MM.1S (cell line): ENCODE results near the gene ATP1A4.

Source experiments
- DNase-seq: peaks from one replicate; pipeline ENCODE4 v3.0.0-alpha.2; 2015
- H2AFZ ChIP-seq: fragments of 300-600 bp; sonication (generic); 2 replicates; pipeline ENCODE4 v1.6.0; 2016; ENCODE audit warnings: antibody characterized with exemption, low read length
- H3F3A ChIP-seq: fragments of 300-600 bp; sonication (generic); 2 replicates; pipeline ENCODE4 v1.6.1; 2016; ENCODE audit warnings: mild to moderate bottlenecking, antibody characterized with exemption, low read length, moderate library complexity, mixed read lengths; ENCODE audit not compliant: insufficient read depth
- H3K27ac ChIP-seq: fragments of 300-600 bp; sonication (generic); 2 replicates; pipeline ENCODE4 v1.5.1; 2016; ENCODE audit warnings: mild to moderate bottlenecking, low read length
- H3K27me3 ChIP-seq: fragments of 300-600 bp; sonication (generic); replicated peaks from 2 replicates; pipeline ENCODE4 v1.6.0; 2016; ENCODE audit warnings: low read length; ENCODE audit not compliant: insufficient read depth
- H3K36me3 ChIP-seq: fragments of 300-600 bp; sonication (generic); replicated peaks from 2 replicates; pipeline ENCODE4 v1.6.1; 2016; ENCODE audit warnings: mild to moderate bottlenecking, low read length, mixed read lengths; ENCODE audit not compliant: insufficient read depth
- H3K4me1 ChIP-seq: fragments of 300-600 bp; sonication (generic); 2 replicates; pipeline ENCODE4 v1.6.1; 2016; ENCODE audit warnings: low read length, mixed read lengths
- H3K4me2 ChIP-seq: fragments of 300-600 bp; sonication (generic); 2 replicates; pipeline ENCODE4 v1.6.0; 2016; ENCODE audit warnings: low read depth, low read length
- H3K4me3 ChIP-seq: fragments of 300-600 bp; sonication (generic); 2 replicates; pipeline ENCODE4 v1.5.1; 2016; ENCODE audit warnings: low read length, mixed read lengths
- H3K79me2 ChIP-seq: fragments of 300-600 bp; sonication (generic); 2 replicates; pipeline ENCODE4 v1.6.1; 2016; ENCODE audit warnings: mixed run types, low read length, mixed read lengths
- H3K9ac ChIP-seq: fragments of 300-600 bp; sonication (generic); 2 replicates; pipeline ENCODE4 v1.6.1; 2016; ENCODE audit warnings: low read length, mixed read lengths
- H3K9me2 ChIP-seq: fragments of 300-600 bp; sonication (generic); replicated peaks from 2 replicates; pipeline ENCODE4 v1.6.1; 2016; ENCODE audit warnings: mild to moderate bottlenecking, low read length, mixed read lengths; ENCODE audit not compliant: insufficient read depth
- H3K9me3 ChIP-seq: fragments of 300-600 bp; sonication (generic); replicated peaks from 2 replicates; pipeline ENCODE4 v1.6.1; 2016; ENCODE audit warnings: mild to moderate bottlenecking, low read length, mixed read lengths; ENCODE audit not compliant: insufficient read depth
- H4K20me1 ChIP-seq: fragments of 300-600 bp; sonication (generic); 2 replicates; pipeline ENCODE4 v1.6.1; 2016; ENCODE audit warnings: mild to moderate bottlenecking, low read length, moderate library complexity, mixed read lengths; ENCODE audit not compliant: insufficient read depth
- EZH2 ChIP-seq: fragments of 300-600 bp; sonication (generic); optimal IDR thresholded peaks from 2 replicates; pipeline ENCODE3; 2017; ENCODE audit warnings: low read depth, mild to moderate bottlenecking, antibody characterized with exemption, low read length, mixed read lengths
- EZH2phosphoT487 ChIP-seq: fragments of 300-600 bp; sonication (generic); IDR thresholded peaks from 2 replicates; pipeline ENCODE4 v1.6.1; 2018; ENCODE audit warnings: antibody characterized with exemption, low read length
- TF ChIP-seq, protein P1 (sequence below): fragments of 300-600 bp; sonication (generic); IDR thresholded peaks from 2 replicates; pipeline ENCODE4 v1.5.1; 2016; ENCODE audit warnings: antibody characterized with exemption, low read length, mixed read lengths

The ATP1A4 gene

DNA sequence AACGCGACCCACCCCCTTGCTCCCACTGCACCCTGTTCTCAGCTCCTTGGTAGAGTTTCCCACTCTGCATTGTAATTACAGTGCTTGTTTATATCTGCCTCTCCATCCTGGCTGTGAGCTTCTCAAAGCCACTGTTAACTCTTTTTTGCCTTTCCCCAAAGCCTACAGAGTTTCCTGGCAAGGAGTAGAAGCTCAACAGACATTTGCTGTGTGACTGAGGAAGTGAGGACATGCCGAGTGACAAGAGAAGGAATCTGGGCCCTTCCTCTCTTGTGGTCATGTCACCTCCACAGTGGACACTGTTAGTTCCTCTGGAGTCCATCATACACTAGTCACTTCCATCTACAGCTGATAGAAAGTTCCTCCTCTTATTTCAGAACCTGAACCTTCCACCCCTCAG is 46.9 kb upstream of the ATP1A4 start:
- no peak overlapping the region for H3K4me3 ChIP-seq
- H3K9me3 ChIP-seq = no peaks in the 10 kb centered on the region
- H3K27me3 ChIP-seq = no peaks in the 10 kb centered on the region
- peaks cover 16% of the 10 kb centered on the region for H3K4me1 ChIP-seq
- no peaks in the 10 kb centered on the region for H4K20me1 ChIP-seq
- TF ChIP-seq EZH2phosphoT487 = no peak
- TF ChIP-seq, protein P1, sequence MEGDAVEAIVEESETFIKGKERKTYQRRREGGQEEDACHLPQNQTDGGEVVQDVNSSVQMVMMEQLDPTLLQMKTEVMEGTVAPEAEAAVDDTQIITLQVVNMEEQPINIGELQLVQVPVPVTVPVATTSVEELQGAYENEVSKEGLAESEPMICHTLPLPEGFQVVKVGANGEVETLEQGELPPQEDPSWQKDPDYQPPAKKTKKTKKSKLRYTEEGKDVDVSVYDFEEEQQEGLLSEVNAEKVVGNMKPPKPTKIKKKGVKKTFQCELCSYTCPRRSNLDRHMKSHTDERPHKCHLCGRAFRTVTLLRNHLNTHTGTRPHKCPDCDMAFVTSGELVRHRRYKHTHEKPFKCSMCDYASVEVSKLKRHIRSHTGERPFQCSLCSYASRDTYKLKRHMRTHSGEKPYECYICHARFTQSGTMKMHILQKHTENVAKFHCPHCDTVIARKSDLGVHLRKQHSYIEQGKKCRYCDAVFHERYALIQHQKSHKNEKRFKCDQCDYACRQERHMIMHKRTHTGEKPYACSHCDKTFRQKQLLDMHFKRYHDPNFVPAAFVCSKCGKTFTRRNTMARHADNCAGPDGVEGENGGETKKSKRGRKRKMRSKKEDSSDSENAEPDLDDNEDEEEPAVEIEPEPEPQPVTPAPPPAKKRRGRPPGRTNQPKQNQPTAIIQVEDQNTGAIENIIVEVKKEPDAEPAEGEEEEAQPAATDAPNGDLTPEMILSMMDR = no peak
- no peak for TF ChIP-seq EZH2
- no peak for DNase-seq
- H3K9me2 ChIP-seq = no peaks in the 10 kb centered on the region
- H3F3A ChIP-seq = peaks cover 2% of the 10 kb centered on the region; the same call in 1 of the 2 replicates
- no peak overlapping the region for H2AFZ ChIP-seq
- no peaks in the 10 kb centered on the region for H3K36me3 ChIP-seq
- no peak overlapping the region for H3K4me2 ChIP-seq
- no peaks in the 10 kb centered on the region for H3K79me2 ChIP-seq
- H3K9ac ChIP-seq = no peak overlapping the region
- H3K27ac ChIP-seq = no peak overlapping the region

DNA sequence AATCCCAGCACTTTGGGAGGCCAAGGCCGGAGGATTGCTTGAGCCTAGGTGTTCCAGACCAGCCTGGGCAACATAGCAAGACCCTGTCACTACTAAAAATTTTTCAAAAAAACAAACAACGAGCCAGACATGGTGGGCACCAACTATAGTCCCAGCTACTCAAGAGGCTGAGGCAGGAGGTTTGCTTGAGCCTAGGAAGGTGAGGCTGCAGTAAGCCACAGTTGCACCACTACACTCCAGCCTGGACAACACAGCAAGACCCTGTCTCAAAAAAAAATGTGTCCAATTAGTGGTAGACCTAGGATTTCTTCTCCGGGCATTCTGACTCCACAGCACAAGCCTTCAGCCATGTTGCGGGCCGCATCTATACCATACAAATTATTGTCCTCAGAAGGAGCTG is 46.2 kb upstream of the ATP1A4 start:
- Histone ChIP-seq H3K79me2 (no peaks in the 10 kb centered on the region), H3K36me3 (no peaks in the 10 kb centered on the region), H3K9ac (no peak overlapping the region), H3K4me2 (no peak overlapping the region), H3K4me1 (peaks cover 13% of the 10 kb centered on the region), H3K9me3 (no peaks in the 10 kb centered on the region), H3K9me2 (no peaks in the 10 kb centered on the region), H4K20me1 (no peaks in the 10 kb centered on the region), H3K27me3 (no peaks in the 10 kb centered on the region), H3K4me3 (no peak overlapping the region), H3F3A (no peaks in the 10 kb centered on the region), H3K27ac (no peak overlapping the region), H2AFZ (no peak overlapping the region)
- TF ChIP-seq EZH2phosphoT487 = no peak
- DNase-seq = no peak

DNA sequence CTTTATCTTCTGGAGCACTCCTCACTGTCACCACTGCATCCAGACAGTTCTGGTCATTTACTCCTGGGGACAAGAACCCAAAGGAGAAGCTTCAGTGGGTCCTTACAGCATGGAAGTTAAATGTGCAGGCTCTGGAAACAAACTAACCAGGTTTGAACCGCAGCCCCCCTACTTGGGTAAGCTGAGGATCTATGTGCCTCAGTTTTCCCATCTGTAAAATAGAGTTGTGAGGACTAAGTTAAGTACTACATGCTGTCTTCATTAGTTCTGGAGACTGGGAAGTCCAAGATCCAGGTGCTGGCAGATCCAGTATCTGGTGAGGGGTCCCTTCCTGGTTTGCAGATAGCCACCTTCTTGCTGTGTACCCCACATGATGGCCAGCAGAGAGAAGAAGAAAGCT is 43.9 kb upstream of the ATP1A4 start:
- no peak overlapping the region for H3K9ac ChIP-seq
- no peaks in the 10 kb centered on the region for H3K4me1 ChIP-seq
- DNase-seq = no peak
- H3K27ac ChIP-seq = no peak overlapping the region
- no peak overlapping the region for H3K4me3 ChIP-seq
- no peak overlapping the region for H2AFZ ChIP-seq
- no peaks in the 10 kb centered on the region for H3K9me2 ChIP-seq
- H3K79me2 ChIP-seq = no peaks in the 10 kb centered on the region
- no peak overlapping the region for H3K4me2 ChIP-seq
- no peaks in the 10 kb centered on the region for H3K9me3 ChIP-seq
- no peaks in the 10 kb centered on the region for H4K20me1 ChIP-seq
- H3F3A ChIP-seq = no peaks in the 10 kb centered on the region
- no peaks in the 10 kb centered on the region for H3K36me3 ChIP-seq
- no peaks in the 10 kb centered on the region for H3K27me3 ChIP-seq
- no peak for TF ChIP-seq EZH2
- no peak for TF ChIP-seq EZH2phosphoT487
- TF ChIP-seq, protein P1 = no peak

DNA sequence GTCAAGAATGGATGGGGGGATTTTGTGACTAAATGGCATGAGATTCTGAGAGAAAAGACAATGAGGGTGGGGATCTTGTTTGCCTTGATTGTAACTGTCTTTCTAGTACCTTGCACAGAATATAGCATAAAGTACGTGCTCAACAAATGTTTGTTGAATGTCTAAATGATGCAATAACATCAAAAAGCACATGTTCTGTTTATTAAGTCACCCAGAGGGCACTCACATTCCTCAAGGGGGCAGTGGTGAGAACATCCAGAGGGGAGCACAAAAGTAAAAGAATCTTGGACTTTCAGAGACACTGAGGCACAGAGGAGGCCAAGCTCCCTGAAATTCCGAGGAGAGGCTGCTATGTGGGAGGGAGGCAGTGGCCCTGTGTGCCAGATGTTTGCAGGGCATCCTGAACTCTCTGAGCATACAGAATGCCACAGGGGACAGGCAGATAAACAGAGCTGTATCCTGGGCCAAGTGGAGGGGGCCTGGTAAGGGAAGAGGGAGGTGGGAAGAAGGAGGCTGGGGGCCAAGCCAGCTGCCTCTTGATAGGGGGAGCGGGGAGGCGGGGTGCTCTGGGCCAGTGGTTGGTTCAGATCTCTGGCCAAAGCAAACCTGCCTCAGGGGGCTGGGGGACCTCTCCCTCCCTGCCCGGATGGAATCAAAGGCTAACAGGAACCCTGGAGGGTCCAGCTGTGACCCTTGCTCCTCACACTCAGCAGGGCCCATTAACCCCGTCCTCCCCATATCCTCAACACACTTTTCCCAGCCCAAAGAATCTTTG is 42.3 kb upstream of the ATP1A4 start:
- no peaks in the 10 kb centered on the region for H3F3A ChIP-seq
- no peaks in the 10 kb centered on the region for H3K9me2 ChIP-seq
- no peak overlapping the region for H3K27ac ChIP-seq
- H3K4me3 ChIP-seq = no peak overlapping the region
- H3K27me3 ChIP-seq = no peaks in the 10 kb centered on the region
- H3K9ac ChIP-seq = no peak overlapping the region
- TF ChIP-seq, protein P1 = peak; percentile 81
- no peak for TF ChIP-seq EZH2phosphoT487
- no peak overlapping the region for H3K4me2 ChIP-seq
- DNase-seq = peak; percentile 71
- no peaks in the 10 kb centered on the region for H3K9me3 ChIP-seq
- no peaks in the 10 kb centered on the region for H3K4me1 ChIP-seq
- no peaks in the 10 kb centered on the region for H3K79me2 ChIP-seq
- peak overlapping the region; percentile 41 for H2AFZ ChIP-seq
- H4K20me1 ChIP-seq = no peaks in the 10 kb centered on the region
- no peaks in the 10 kb centered on the region for H3K36me3 ChIP-seq
